KBM-7 (cell line): ENCODE results near the gene CLDND2.

Source experiments
- DNase-seq: peaks from one replicate; pipeline ENCODE4 v3.0.0-alpha.2; 2015
- in situ Hi-C: fragments of 300-500 bp; cut with MboI; formaldehyde crosslinking; loops from 2 replicates; pipeline ENCODE4 v1.14.3; 2020; ENCODE audit warnings: low sequenced_read_pairs, low pct_unique_long_range_greater_than_20kb, mixed read lengths

Gene CLDND2

DNA sequence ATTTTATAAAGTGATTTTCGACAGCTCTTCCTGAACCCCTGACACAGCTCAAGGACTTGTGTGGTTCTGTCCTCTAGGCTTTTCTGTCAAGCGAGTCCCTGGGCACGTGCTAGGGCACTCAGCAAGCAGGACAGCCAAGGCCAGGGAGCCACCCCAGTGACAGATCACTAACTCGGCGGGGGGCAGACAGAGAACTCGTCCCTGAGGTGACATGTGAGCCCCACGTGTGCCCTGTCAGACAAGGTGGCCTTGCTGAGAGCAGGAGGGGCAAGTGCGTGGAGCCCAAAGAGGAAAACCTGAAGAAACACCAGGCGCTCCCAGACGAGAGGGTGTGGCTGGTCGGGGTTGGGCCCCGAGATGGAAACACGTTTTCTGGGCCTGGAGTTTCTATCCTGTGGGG is 7.6 kb downstream of the CLDND2 start:
- in situ Hi-C loops, result no loop called here
- DNase-seq, result no peak

DNA sequence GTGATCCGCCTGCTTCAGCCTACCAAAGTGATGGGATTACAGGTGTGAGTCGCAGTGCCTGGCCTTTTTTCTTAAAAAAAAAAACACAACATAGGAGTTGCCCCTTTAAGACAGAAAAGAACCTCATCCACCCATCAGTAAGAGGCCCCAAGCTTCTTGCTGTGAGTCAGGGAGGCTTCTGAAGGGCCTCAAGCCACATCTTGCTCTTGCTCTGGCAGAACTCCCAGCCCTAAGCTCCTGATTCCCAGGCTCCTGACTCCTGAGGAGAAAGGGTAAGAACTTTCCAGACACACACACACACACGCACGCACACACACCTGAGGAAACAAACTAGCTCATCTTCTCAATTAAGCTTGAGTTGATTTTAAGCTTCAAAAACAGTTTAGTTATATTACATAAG is 9.5 kb downstream of the CLDND2 start:
- in situ Hi-C loops, result no loop called here
- no peak for DNase-seq

DNA sequence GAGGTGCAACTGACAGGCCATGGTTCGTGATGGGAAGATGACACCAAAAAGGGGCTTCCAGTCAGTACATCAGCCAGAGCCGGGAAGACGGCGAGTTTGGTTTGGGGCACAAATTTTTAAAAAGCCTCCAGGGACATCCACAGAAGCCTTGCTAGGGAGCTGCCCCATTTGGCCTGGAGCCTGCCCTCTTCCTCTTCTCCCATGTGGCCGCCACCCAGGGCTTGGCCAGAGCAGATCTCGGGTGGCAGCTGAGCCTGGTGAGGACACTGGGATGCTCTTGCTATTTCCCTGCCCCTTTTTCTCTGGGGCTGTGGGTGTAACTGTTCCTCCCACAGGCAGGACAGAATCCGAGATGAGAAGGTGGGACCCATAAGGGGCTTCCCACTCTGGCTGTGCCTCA is 10.9 kb downstream of the CLDND2 start:
- DNase-seq, result no peak
- in situ Hi-C loops, result no loop called here

DNA sequence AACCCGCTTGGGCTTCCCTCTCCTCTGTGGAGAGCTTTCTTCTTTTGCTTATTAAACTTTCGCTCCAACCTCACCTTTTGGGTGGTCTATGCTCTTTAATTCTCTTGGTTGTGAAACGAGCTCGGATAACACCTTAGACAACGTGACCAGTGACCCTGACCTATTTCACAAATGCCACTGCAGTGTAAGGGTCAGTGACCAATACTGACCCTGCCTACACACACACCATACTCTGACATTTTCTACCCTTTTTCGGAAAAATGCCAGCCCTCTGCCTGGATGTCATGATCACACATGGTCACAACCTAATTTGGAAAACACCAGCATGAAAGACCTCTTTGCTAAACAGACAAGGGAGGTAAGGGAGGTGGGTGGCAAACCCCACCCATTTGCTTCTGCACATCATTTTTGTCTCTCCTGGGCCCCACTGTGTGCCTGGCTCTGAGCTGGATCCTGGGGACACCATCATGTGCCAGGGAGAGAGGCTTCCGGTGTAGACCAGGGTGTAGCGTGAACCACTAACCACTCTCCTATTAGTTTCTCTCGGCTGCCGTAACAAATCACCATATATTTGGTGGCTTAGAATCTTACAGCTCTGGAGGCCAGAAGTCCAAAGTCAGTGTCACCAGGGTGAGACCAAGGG is 12.5 kb downstream of the CLDND2 start:
- no peak for DNase-seq
- in situ Hi-C loops, result no loop called here

DNA sequence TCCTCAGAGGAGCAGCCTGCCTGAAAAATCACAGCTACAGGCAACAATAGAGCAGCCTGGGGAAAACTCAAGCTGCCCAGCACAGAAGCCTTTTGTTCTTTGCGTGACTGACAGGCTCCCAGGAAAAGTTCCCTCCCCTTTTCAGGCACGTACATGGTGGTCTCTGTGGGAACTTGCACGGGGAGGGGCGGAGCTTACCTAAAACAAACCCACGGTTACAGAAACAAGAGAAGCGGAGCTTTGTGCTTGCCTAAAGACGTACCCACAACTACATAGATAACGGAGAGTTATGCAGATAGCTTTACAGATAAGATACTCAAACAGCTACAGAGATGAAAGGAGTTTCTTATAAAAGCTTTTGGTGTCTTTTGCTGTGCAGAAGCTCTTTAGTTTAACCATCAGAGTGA is 14.1 kb downstream of the CLDND2 start:
- in situ Hi-C loops, result no loop called here
- DNase-seq, result no peak

DNA sequence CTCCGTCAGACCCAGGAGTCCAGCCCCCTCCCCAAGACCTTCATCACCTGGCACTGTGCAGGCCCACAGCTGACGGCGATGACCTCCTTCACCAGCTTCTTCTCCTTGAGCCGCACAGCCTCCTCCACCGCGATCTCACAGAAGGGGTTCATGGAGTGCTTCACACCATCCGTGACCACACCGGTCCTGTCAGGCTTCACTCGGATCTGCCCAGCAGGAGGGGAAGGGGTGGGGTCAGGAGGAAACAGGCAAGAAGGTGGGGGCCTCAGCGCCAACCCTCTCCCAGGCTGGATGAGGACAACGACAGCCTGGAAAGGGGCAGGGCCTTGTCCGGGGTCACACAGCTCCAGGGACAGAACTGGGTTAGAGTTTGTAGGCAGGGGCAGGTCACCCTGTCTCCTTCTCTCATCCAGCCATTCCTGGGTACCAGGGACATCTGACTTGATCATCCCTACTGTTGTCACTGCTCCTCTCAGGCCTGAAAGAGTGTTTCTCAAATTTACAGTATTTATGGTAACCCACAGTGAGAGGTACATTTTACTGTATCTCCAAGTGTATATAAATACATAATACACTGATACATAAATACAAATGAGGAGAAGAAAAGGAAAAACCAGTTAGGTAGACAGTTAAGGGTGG is 14.6 kb downstream of the CLDND2 start:
- in situ Hi-C loops, result no loop called here

DNA sequence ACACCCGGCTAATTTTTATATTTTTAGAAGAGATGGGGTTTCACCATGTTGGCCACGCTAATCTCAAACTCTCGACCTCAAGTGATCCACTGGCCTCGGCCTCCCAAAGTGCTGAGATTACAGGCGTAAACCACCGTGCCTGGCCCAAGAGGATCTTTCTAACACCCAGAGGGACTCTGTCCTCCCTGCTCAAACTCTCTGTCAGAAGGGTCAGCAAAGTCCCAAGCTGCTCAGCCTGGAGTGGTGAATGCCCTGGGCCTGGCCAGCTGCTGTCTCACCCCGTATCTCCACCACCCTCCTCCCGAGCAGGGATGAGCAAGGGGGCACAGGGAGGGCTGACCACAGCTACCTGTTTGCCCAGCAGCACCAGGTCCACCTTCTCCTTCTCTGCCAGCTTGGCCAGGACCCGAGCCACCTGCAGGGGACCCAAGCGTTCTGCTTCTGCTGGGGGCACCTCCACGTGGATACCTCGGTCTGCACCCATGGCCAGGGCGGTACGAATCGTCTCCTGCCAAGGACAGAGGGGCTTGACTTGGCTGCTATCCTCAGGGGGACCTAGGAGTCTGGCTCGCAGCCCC is 15.9 kb downstream of the CLDND2 start:
- no peak for DNase-seq
- in situ Hi-C loops, result no loop called here

More for the DNA sequence above, 14.6 kb downstream of the CLDND2 start:
- no peak for DNase-seq

- no peak for DNase-seq
- in situ Hi-C loops, result no loop called here
Measured at GRCh38 chr19:51351266-51351990, 17.4 kb downstream of the CLDND2 start.

DNA sequence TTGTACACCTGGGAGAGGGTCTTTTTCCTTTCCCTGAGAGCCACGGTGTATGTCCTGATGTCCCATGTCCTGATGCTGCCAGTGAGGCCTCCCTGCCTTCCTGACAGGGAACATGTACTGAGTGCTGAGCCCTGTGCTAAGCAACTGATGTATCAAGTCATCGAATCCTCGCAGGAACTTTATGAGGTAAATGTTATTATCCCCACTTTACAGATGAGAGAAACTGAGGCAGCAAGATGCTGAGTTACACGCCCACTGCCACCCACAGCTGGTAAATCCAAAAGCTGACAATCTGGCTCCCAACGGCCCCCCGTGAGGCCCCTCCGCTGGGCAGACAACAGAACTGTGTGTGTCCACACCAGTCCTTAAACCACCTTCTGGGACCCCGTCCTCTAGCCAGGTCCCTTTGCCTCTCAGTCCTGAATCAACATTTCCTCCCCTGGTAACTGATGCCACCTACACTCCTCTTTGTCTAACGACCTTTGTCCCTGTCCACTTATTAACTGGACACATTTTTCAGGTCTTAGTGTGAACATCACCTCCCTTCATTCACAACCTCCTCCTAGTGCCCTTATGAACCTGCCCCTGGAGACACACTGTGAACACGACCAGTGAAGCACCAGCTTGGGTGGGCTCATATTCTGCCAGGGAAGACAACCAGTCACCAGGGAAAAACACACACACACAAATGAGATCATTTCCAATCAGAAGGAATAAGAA is 21.4 kb downstream of the CLDND2 start:
- in situ Hi-C loops, result no loop called here

DNA sequence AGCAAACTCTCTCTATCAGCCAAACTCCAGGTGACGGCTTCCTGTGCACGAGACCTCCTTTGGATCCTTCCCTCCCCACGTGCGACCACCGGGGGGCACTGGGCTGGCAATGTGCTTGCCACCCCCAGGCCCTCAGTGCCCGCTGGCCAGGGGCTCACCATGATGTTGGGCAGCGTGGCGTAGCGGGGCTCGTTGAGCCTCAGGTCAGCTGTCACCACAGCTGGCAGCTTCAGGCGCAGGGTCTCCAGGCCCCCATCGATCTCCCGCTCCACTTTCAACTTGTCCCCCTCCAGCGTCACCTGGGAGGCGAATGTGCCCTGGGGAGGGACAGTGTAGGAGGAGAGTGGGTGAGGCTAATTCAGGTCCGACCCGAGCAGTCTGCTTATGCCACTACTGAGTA is 22.1 kb downstream of the CLDND2 start:
- in situ Hi-C loops, result no loop called here
- no peak for DNase-seq

More for the DNA sequence above, 21.4 kb downstream of the CLDND2 start:
- DNase-seq, result no peak

GRCh38 chr19:51345076-51345620 is 23.7 kb downstream of the CLDND2 start:
- DNase-seq, result no peak
- in situ Hi-C loops, result no loop called here

DNA sequence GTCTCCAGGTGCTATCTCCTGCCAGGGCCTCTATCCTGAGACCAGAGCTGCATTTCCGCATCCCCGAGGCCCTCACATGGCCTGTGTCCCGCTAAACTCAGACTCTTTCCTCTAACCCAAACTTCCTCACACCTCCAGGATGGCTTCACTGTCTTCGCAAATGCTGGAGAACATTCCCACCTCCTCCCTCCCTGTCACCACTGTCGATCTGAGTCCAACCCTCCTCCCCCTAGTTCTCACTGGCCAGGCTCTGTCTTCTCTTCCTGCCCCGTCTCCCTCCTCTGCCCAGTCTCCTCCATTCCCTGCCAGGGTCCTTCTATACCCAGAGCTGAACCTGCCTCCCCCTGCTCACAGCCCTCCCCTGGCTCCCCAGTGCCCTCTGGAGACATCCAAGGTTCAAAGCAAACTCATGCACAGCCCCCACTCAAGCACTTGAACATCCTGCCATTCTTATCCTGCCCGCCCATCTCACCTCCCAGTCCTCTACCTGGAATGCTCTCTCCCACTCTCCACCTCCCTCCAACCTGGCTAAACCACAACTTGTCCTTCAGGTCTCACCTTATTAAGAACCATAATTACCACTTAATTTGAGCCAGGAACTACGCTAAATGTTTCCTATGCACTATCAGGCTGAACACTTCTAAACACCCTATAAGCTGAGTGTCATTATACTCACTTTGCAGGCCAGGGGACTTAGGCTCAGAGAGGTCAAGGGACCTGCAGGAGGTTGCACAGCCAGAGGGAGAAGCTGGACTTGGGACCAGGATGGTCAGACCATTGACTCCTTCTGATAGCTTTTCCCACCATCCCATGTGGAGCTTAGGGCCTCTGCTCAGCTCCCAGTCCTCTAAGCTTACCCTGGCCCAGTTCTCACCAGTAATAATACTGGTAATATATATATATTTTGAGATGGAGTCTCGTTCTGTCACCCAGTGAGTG is 25.9 kb downstream of the CLDND2 start:
- DNase-seq, result no peak
- in situ Hi-C loops, result no loop called here

- in situ Hi-C loops, result no loop called here
Measured at GRCh38 chr19:51341976-51342580, 26.7 kb downstream of the CLDND2 start, which contains the start of gene VSIG10L. VSIG10L (minus strand) TSS chr19:51342139; CDS start chr19:51342124, 15 bp downstream.

GRCh38 chr19:51341066-51341465 is 27.7 kb downstream of the CLDND2 start:
- in situ Hi-C loops, result no loop called here
- DNase-seq, result no peak

More at GRCh38 chr19:51341976-51342580, 26.7 kb downstream of the CLDND2 start, which contains the start of gene VSIG10L:
- DNase-seq, result no peak

DNA sequence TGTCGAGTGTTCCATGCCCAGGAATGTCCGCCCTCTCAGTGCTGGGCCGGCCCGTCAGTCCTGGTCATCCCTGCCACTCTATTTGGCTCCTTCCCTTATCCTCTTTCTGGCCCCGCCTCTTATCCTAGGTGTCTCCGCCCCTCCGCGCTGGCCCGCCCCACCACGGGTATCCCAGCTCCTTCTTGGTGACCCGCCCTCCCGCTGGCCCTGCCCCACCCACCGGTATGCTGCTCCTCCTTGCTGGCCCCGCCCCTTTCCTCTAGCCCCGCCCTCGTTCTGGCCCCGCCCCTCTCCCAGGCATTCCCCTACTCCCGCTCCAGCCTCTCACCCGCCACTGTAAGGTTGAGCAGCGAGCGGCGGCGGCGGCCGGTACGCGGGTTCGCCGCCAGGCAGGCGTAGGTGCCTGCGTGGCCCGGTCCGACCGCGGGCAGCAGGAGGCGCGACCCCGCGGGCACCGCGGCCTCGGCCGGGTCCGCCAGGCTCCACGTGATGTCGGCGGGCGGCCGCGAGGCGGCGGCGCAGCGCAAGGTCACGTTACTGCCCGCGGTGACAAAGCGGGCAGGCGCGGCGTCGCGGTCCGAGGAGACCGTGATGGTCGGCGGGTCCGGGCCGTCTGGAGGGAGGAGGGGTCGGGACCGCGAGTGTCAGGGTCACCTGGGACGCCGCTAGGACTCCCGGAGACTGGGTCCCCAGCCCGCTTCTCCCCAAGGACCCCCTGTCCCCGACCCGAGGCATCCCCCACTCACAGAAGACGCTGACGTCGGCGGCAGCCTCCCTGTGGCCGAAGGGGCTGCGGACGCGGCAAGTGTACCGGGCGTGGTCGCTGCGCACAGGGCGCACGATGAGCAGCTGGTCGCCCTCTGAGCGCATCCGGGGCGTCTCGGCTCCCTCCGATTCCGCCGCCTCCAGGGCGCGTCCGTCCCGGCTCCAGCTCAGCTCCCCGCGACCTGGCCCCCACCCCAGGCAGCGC is 28.8 kb downstream of the CLDND2 start:
- in situ Hi-C loops, result no loop called here
- peak; percentile 92 for DNase-seq

- DNase-seq, result no peak
- in situ Hi-C loops, result no loop called here
Measured at GRCh38 chr19:51339313-51339686, 29.5 kb downstream of the CLDND2 start.
